HEK293T (cell line): Measurements from ENCODE around the gene PRR22.

Experiments
- CTCF ChIA-PET: fragments of 350-600 bp; formaldehyde crosslinking; extraction: SDS; loops from one replicate; lab custom pipeline; 2021; ENCODE audit warnings: antibody characterized with exemption, inconsistent platforms; lab: Yijun Ruan, JAX
- POLR2A ChIA-PET: fragments of 350-600 bp; formaldehyde crosslinking; extraction: SDS; loops from one replicate; lab custom pipeline; 2020; ENCODE audit warnings: antibody characterized with exemption, inconsistent platforms; lab: Yijun Ruan, JAX
- DNase-seq: peaks from one replicate; pipeline ENCODE4 v3.0.0; 2012; ENCODE audit warnings: mixed read lengths; ENCODE audit errors: extremely low spot score
- ARNT ChIP-seq: fragments of 450-650 bp; IDR thresholded peaks from 2 replicates; pipeline ENCODE4 v1.6.1; 2017; ENCODE audit warnings: mild to moderate bottlenecking
- BHLHE40 ChIP-seq: fragments of 450-650 bp; IDR thresholded peaks from 2 replicates; pipeline ENCODE4 v1.6.1; 2016; ENCODE audit warnings: mild to moderate bottlenecking, moderate library complexity, borderline replicate concordance
- CTBP1 ChIP-seq: fragments of 450-650 bp; IDR thresholded peaks from 2 replicates; pipeline ENCODE4 v1.6.1; 2016; ENCODE audit warnings: borderline replicate concordance
- ELF4 ChIP-seq: fragments of 450-650 bp; IDR thresholded peaks from 2 replicates; pipeline ENCODE4 v1.6.1; 2017; ENCODE audit warnings: antibody characterized with exemption
- FOXA1 ChIP-seq: fragments of 450-650 bp; IDR thresholded peaks from 2 replicates; pipeline ENCODE4 v1.6.1; 2016; ENCODE audit warnings: mild to moderate bottlenecking
- FOXK2 ChIP-seq: fragments of 450-650 bp; IDR thresholded peaks from 2 replicates; pipeline ENCODE4 v1.6.1; 2016; ENCODE audit warnings: mild to moderate bottlenecking
- FOXM1 ChIP-seq: fragments of 450-650 bp; IDR thresholded peaks from 2 replicates; pipeline ENCODE4 v1.6.1; 2017; ENCODE audit warnings: mild to moderate bottlenecking, borderline replicate concordance
- HDGF ChIP-seq: fragments of 450-650 bp; IDR thresholded peaks from 2 replicates; pipeline ENCODE4 v1.6.1; 2017; ENCODE audit warnings: antibody characterized with exemption, borderline replicate concordance
- L3MBTL2 ChIP-seq: fragments of 450-650 bp; conservative IDR thresholded peaks from 2 replicates; pipeline ENCODE4 v1.6.1; 2016; ENCODE audit warnings: mild to moderate bottlenecking
- LEF1 ChIP-seq: fragments of 450-650 bp; IDR thresholded peaks from 2 replicates; pipeline ENCODE4 v1.6.1; 2017; ENCODE audit warnings: mild to moderate bottlenecking, borderline replicate concordance
- NFRKB ChIP-seq: fragments of 450-650 bp; IDR thresholded peaks from 2 replicates; pipeline ENCODE4 v1.6.1; 2016; ENCODE audit warnings: mild to moderate bottlenecking, moderate library complexity
- PKNOX1 ChIP-seq: fragments of 450-650 bp; IDR thresholded peaks from 2 replicates; pipeline ENCODE4 v1.6.1; 2016
- SP1 ChIP-seq: fragments of 450-650 bp; IDR thresholded peaks from 2 replicates; pipeline ENCODE4 v1.6.1; 2017
- SUZ12 ChIP-seq: fragments of 450-650 bp; IDR thresholded peaks from 2 replicates; pipeline ENCODE4 v1.6.1; 2016; ENCODE audit warnings: mild to moderate bottlenecking
- TARDBP ChIP-seq: fragments of 450-650 bp; IDR thresholded peaks from 2 replicates; pipeline ENCODE4 v1.6.1; 2016
- ZNF384 ChIP-seq: fragments of 450-650 bp; IDR thresholded peaks from 2 replicates; pipeline ENCODE4 v1.6.1; 2016

Gene PRR22

GRCh38 chr19:5799247-5800241, 15.0 kb upstream of the PRR22 start:
- TF ChIP-seq ZNF384, result no peak
- TF ChIP-seq SUZ12, result no peak
- TF ChIP-seq L3MBTL2, result no peak
- TF ChIP-seq LEF1, result no peak
- no peak for TF ChIP-seq HDGF
- no peak for TF ChIP-seq TARDBP
- no peak for TF ChIP-seq FOXM1
- TF ChIP-seq CTBP1, result no peak
- no peak for TF ChIP-seq FOXA1
- no peak for TF ChIP-seq ELF4
- no peak for TF ChIP-seq PKNOX1
- TF ChIP-seq SP1, result no peak
- no peak for TF ChIP-seq NFRKB
- TF ChIP-seq ARNT, result no peak
- no peak for TF ChIP-seq BHLHE40
- TF ChIP-seq FOXK2, result no peak
- no peak for DNase-seq
- POLR2A ChIA-PET, result interaction anchor here (1.1 to 1.6 kb wide), 2 partner anchors 8 to 110 kb away, joined by 3 to 4 read pairs; partner anchors contain the start of genes DUS3L and RPL36
- CTCF ChIA-PET, result interaction anchor here (0.5 kb wide), 1 partner anchor 990 kb away, joined by 4 read pairs; no protein-coding TSS in a partner anchor

GRCh38 chr19:5798244-5798643, 13.7 kb upstream of the PRR22 start:
- POLR2A ChIA-PET, result no interaction called here
- DNase-seq, result no peak
- CTCF ChIA-PET, result no interaction called here
- TF ChIP-seq PKNOX1, result no peak
- TF ChIP-seq FOXK2, result no peak
- no peak for TF ChIP-seq CTBP1
- TF ChIP-seq SUZ12, result no peak
- no peak for TF ChIP-seq LEF1

GRCh38 chr19:5795382-5795919, 10.9 kb upstream of the PRR22 start:
- ChIA-PET POLR2A (no interaction called here), CTCF (interaction anchor here (0.7 to 2.4 kb wide), 2 partner anchors 9 to 133 kb away, joined by 3 to 17 read pairs; no protein-coding TSS in a partner anchor)
- TF ChIP-seq FOXK2 (no peak), NFRKB (no peak), L3MBTL2 (no peak), ELF4 (no peak)
- no peak for DNase-seq

GRCh38 chr19:5793188-5793587, 8.6 kb upstream of the PRR22 start:
- no peak for TF ChIP-seq SUZ12
- no peak for TF ChIP-seq TARDBP
- TF ChIP-seq FOXK2, result no peak
- TF ChIP-seq HDGF, result no peak
- TF ChIP-seq ELF4, result no peak
- TF ChIP-seq BHLHE40, result no peak
- TF ChIP-seq PKNOX1, result no peak
- TF ChIP-seq FOXM1, result no peak
- TF ChIP-seq CTBP1, result no peak
- no peak for TF ChIP-seq ARNT
- no peak for TF ChIP-seq NFRKB
- no peak for TF ChIP-seq L3MBTL2
- no peak for TF ChIP-seq FOXA1
- TF ChIP-seq SP1, result no peak
- TF ChIP-seq LEF1, result no peak
- TF ChIP-seq ZNF384, result no peak
- ChIA-PET POLR2A (interaction anchor here (0.9 kb wide), 1 partner anchor 73 kb away, joined by 3 read pairs; the partner anchor contains the start of gene CATSPERD), CTCF (interaction anchor here (0.7 to 2.4 kb wide), 4 partner anchors 11 to 580 kb away, joined by 3 to 17 read pairs (median 4); partner anchors contain the start of gene RPL36)
- no peak for DNase-seq

GRCh38 chr19:5792224-5792623, 7.7 kb upstream of the PRR22 start:
- POLR2A ChIA-PET, result interaction anchor here (1.4 to 2.5 kb wide), 4 partner anchors 12 to 112 kb away, joined by 9 to 14 read pairs (median 12); partner anchors contain the start of genes NDUFA11 and VMAC
- TF ChIP-seq BHLHE40 (no peak), ELF4 (no peak), FOXA1 (no peak), SP1 (no peak), ARNT (no peak), ZNF384 (0 out of 2 replicates have a peak, but pooled peaks have one; percentile 6)
- no peak for DNase-seq
- CTCF ChIA-PET, result interaction anchor here (1.9 kb wide), 1 partner anchor 12 kb away, joined by 11 read pairs; no protein-coding TSS in a partner anchor
